ENCODE results near the gene FBXL2.

DNA sequence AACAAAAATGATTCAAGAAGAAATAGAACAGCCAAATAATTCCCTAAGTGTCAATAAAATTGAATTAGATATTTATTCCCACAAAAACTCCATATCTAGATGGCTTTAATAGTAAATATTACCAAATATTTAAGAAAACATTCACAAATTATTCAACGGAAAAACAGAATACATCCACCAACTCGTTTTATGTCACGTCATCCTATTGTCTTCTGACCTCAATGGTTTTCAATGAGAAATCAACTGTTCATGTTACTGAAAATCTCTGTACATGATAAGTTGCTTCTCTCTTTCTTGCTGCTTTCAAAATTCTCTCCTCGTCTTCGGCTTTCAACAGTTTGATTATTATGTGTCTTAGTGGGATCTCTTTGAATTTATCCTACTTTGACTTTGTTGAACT is 17.1 kb upstream of the FBXL2 start:
- no peak for TF ChIP-seq POLR2A (IDR thresholded peaks at IDR 0.05)
- TF ChIP-seq, protein P1, sequence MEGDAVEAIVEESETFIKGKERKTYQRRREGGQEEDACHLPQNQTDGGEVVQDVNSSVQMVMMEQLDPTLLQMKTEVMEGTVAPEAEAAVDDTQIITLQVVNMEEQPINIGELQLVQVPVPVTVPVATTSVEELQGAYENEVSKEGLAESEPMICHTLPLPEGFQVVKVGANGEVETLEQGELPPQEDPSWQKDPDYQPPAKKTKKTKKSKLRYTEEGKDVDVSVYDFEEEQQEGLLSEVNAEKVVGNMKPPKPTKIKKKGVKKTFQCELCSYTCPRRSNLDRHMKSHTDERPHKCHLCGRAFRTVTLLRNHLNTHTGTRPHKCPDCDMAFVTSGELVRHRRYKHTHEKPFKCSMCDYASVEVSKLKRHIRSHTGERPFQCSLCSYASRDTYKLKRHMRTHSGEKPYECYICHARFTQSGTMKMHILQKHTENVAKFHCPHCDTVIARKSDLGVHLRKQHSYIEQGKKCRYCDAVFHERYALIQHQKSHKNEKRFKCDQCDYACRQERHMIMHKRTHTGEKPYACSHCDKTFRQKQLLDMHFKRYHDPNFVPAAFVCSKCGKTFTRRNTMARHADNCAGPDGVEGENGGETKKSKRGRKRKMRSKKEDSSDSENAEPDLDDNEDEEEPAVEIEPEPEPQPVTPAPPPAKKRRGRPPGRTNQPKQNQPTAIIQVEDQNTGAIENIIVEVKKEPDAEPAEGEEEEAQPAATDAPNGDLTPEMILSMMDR (IDR thresholded peaks at IDR 0.05), result no peak

Data from testis (tissue), 2 donors.